Renal pelvis (tissue), 4 donors: ENCODE data around the gene EBI3. TPM values are rescaled to one million over a fixed set of nuclear protein-coding genes. Genes with fewer than 3 reads are reported as not detected.
"Not testable (repeated sequence)": the region's sequence is repeated elsewhere in the genome, so short reads cannot be mapped to it uniquely, and the experiment has no call there.

Experiments used
- DNase-seq: peaks from one replicate; pipeline ENCODE4 v3.0.0-alpha.2; 2013
- polyA plus RNA-seq, 3 donors: library from polyadenylated mRNA; unstranded; fragments of 120-200 nt; gene quantifications; one replicate each; pipeline ENCODE4 v1.2.1, GENCODE V29; 2013; ENCODE audit not compliant: insufficient read length in 3 of 3

Gene EBI3
- polyA plus RNA-seq, 3 donors = 0.76 to 0.84 (median 0.82) TPM

DNA sequence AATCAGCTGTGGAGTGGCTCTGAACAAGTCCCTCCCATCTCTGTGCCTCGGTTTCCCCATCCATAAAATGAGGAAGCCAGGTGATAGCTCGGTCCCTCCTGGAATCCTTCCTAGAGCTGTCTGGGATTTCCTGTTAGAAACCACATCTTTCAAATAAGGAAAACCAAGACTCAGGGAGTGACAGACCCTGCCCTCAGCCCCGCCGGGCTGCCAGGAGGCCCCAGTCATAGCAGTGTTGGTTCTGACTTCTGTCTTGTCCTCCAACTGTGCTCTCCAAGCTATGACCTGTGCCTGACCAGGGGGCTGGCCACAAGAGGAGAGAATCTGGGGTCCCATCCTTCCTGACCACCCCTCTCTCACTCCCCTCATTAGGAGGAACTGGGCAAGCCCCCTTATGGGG is 48.7 kb downstream of the EBI3 start:
- DNase-seq = no peak

DNA sequence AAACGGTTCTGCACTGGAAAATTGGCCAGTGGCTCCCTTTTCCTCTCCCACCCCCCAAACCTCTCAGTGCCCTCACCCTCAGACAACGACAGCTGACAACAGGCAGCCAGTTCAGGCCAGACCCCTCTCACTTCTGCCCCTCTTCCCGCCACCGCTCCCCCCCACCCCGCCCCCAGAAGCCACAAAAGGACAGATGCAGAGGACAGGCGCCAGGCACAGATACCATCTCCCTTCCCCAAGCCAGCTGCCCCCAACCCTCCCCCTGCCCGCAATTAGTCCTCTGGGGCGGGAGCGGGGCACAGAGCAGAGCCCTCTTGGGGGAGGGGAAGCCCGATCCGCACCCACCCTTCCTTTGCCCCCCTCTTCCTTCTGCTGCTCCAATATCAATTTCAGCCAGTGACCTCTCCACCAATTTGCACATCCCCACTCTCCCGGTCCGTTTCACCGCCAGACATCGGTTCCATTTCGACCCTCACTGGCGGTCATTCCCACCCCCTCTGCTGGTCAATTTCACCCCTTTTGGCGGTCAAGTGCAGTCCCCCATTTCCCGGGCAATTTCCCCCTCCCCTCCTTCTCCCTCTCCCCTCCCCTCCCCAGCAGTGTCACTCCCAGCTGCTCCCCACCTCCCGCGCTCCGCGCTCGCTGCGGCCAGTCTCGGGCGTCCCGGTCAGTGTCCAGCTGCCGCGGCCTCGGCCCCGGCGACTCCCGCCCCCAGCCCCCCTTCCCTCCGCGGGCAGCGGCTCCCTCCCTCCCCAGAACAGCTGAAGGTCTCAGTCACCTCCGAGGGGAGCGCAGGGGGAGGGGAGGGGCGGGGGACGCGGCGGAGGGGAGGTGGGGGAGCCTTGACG is 49.3 kb downstream of the EBI3 start, which contains the start of gene SHD:
Gene SHD (plus strand): TSS at position 848 of the 848 bp plus-strand sequence. CDS start 798 bp downstream, outside the sequence.
- peak; percentile 42 for DNase-seq

DNA sequence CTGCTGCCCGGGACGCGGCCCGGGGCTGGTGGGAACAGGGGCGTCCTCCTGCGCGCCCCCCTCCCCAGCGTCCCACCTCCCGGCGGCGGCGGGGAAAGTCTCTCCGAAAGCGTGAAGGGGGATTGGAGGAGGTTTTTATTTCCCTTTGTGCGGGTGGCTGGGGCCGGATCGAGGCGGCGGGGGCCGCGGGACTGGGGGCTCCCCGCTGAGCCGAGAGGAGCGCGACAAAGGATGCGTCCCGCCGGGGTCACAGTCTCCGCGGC is 49.9 kb downstream of the EBI3 start:
- DNase-seq = no peak

DNA sequence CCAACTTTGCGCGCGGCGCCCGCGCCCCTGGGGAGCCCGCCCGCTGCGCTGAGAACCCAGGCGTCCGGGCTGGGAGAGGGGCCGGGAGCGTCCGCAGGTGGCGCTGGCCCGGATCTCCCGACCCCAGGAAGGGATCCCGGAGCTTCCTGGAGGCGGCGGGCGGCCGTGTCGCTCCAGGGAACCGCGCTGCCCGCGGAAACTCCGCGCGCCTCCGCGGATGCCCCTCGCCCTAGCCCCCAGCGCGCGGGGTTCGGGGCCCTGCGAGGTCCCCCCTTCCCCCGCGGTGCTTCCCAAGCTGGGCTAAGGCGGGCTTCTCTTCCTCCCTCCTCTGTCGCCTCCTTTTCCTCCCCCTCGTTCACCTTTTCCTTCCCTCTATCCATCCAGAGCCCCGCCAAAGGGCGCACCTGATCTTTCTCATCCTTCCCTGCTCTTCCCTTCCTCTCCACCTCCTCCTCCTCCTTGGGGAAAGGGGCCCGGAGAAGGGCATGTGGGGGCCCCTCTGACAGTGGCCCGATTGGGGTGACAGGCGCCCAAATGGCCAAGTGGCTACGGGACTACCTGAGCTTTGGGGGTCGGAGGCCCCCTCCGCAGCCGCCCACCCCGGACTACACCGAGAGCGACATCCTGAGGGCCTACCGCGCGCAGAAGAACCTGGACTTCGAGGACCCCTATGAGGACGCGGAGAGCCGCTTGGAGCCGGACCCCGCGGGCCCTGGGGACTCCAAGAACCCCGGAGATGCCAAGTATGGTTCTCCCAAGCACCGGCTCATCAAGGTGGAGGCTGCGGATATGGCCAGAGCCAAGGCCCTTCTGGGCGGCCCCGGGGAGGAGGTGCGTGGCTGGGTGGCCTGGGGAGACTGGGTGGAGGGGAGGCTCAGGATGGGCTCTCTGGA is 50.5 kb downstream of the EBI3 start:
- no peak for DNase-seq

DNA sequence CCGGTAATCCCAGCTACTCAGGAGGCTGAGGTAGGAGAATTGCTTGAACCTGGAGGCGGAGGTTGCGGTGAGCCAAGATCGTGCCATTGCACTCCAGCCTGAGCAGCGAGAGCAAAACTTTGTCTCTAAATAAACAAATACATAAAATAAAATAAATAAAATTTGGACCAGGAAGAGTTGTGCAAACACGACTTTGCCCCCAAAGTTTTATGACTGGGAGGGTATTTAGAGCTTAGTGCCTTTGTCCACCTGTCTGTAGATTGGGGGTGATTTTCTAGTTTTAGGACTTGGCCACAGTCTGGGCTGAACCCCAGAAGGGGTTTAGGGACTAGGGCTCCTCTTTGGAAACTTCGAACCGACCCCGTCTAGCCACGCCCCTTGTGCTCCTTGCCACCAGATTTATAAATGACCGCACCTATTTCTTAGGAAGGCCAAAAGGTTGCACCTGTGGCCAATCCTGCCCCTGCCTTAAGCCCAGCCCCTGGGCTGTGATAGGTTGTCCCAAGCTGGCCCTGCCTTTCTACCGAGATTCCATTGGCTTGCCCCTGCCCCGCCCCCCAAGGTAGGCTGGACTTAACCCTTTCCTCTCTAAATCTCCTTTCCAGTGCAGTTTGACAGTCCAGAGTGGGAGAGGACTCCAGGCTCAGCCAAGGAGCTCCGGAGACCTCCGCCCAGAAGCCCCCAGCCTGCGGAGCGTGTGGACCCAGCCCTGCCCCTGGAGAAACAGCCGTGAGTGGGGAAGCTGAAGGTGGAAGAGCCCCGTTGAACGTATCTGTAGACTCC is 55.0 kb downstream of the EBI3 start:
- DNase-seq = no peak

DNA sequence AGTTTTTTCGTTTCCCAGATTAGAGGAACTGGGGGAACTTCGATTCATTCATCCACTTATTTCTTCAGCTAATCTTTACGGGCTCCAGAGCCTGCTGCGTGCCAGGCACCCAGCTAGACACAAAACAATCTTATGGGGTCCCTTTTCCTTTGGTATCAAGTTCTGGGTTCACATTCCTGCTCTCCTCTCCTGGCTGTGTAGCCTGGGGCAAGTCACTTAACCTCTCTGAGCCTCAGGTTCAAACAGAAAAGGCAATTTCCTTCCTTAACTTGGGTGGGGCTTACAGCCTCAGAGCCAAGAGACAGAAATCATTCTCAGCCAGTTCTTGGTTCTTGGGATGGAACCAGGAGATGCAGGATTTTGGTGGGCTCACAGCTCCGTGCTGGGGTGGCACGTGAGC is 55.7 kb downstream of the EBI3 start:
- no peak for DNase-seq

DNA sequence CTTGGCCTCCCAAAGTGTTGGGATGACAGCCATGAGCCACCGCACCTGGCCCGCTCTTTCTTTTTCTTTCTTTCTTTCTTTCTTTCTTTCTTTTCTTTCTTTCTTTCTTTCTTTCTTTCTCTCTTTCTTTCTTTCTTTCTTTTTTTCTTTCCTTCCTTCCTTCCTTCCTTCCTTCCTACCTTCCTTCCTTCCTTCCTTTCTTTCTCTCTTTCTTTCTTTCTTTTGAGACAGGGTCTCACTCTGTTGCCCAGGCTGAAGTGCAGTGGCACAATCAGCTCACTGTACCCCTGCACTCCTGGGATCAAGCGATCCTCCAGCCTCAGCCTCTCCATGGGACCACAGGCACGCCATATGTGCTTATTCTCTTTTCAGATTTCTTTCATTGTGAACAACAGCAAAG is 56.8 kb downstream of the EBI3 start:
- not testable (repeated sequence) for DNase-seq

Other genes with a start within 250 kb of the EBI3 start
- gene EEF2, start 244.1 kb upstream of the EBI3 start, polyA plus RNA-seq = 1,000 to 10,000 TPM; 1,590 to 1,901 (median 1,709) TPM
- gene PIAS4, start 221.8 kb upstream of the EBI3 start, polyA plus RNA-seq = 10 to 100 TPM; 32.4 to 42.4 (median 36.2) TPM
- 10 to 100 TPM; 11.3 to 12.4 (median 11.9) TPM for gene ZBTB7A, start 162.6 kb upstream of the EBI3 start, polyA plus RNA-seq
- gene MAP2K2, start 105.4 kb upstream of the EBI3 start, polyA plus RNA-seq = 100 to 1,000 TPM; 118 to 137 (median 133) TPM
- gene CREB3L3, start 75.9 kb upstream of the EBI3 start, polyA plus RNA-seq = 1 to 10 TPM in 2 of 3 donors, under 1 TPM in 1; 0.87 to 1.4 (median 1.1) TPM
- gene SIRT6, start 47.0 kb upstream of the EBI3 start, polyA plus RNA-seq = 10 to 100 TPM; 21.9 to 29.5 (median 23.3) TPM
- gene ANKRD24, start 46.8 kb upstream of the EBI3 start, polyA plus RNA-seq = 1 to 10 TPM; 1.1 to 2.4 (median 1.7) TPM
- gene YJU2, start 17.6 kb downstream of the EBI3 start, polyA plus RNA-seq = 10 to 100 TPM; 24.0 to 28.1 (median 24.9) TPM
- 1 to 10 TPM; 1.3 to 2.8 (median 2.1) TPM for gene SHD, start 49.7 kb downstream of the EBI3 start, polyA plus RNA-seq
- gene TMIGD2, start 72.9 kb downstream of the EBI3 start, polyA plus RNA-seq = under 1 TPM; 0.30 to 0.69 (median 0.41) TPM
- 1 to 10 TPM; 6.7 to 9.0 (median 8.4) TPM for gene FSD1, start 75.1 kb downstream of the EBI3 start, polyA plus RNA-seq
- 10 to 100 TPM; 24.4 to 33.7 (median 31.4) TPM for gene STAP2, start 109.3 kb downstream of the EBI3 start, polyA plus RNA-seq
- 10 to 100 TPM; 29.3 to 33.8 (median 31.8) TPM for gene MPND, start 114.0 kb downstream of the EBI3 start, polyA plus RNA-seq
- 10 to 100 TPM; 63.5 to 82.4 (median 78.2) TPM for gene SH3GL1, start 171.0 kb downstream of the EBI3 start, polyA plus RNA-seq
- gene CHAF1A, start 173.1 kb downstream of the EBI3 start, polyA plus RNA-seq = 10 to 100 TPM; 23.6 to 26.1 (median 24.3) TPM
- gene UBXN6, start 228.3 kb downstream of the EBI3 start, polyA plus RNA-seq = 100 to 1,000 TPM; 108 to 137 (median 111) TPM
- 100 to 1,000 TPM in 1 of 3 donors, 10 to 100 TPM in 2; 89.2 to 106 (median 90.7) TPM for gene HDGFL2, start 242.8 kb downstream of the EBI3 start, polyA plus RNA-seq